Measurements from ENCODE around the gene INTS11.

GRCh38 chr1:1332031-1332755, 7.7 kb upstream of the INTS11 start:
- TF ChIP-seq CREB1 (IDR thresholded peaks at IDR 0.05), result no peak
- no peak for TF ChIP-seq CEBPB (IDR thresholded peaks at IDR 0.05; ENCODE audit: low read depth, low read length)
- no peak for TF ChIP-seq CTCF (IDR thresholded peaks at IDR 0.05; ENCODE audit: control extremely low read depth in 1 of 3, insufficient read depth in 1 of 3, low read depth in 1 of 3, low read length in 3 of 3)
- TF ChIP-seq SIN3A (conservative IDR thresholded peaks at IDR 0.05 in 1 of 2, IDR thresholded peaks at IDR 0.05 in 1 of 2; ENCODE audit: low read depth in 1 of 2, low read length in 2 of 2), result no peak
- TF ChIP-seq POLR2A (IDR thresholded peaks at IDR 0.05; ENCODE audit: control extremely low read depth in 1 of 2, low read depth in 2 of 2, low read length in 2 of 2), result no peak
- TF ChIP-seq GTF2F1 (IDR thresholded peaks at IDR 0.05; ENCODE audit: borderline replicate concordance, low read depth, low read length), result no peak
- TF ChIP-seq EZH2 (IDR thresholded peaks at IDR 0.05; ENCODE audit: low read depth, low read length, severe bottlenecking), result no peak
- no peak for TF ChIP-seq YY1 (IDR thresholded peaks at IDR 0.05; ENCODE audit: low read depth, low read length)

Data from H1 (cell line).